K562 (cell line): ENCODE results near the gene ANKRD13D. TPM values are rescaled to one million over a fixed set of nuclear protein-coding genes. Genes with fewer than 3 reads are reported as not detected.

Source experiments
- EP400 ChIP-seq: fragments of 450-650 bp; IDR thresholded peaks from 2 replicates; pipeline ENCODE4 v1.6.1; 2017; ENCODE audit warnings: antibody characterized with exemption, mild to moderate bottlenecking, moderate library complexity
- HMGN3 ChIP-seq: IDR thresholded peaks from 2 replicates; pipeline ENCODE4 v1.6.1; 2011; ENCODE audit warnings: borderline replicate concordance, low read depth, mild to moderate bottlenecking, mixed read lengths, low read length; ENCODE audit not compliant: insufficient read length; ENCODE audit errors: extremely low read depth
- NFXL1 ChIP-seq: fragments of 450-650 bp; formaldehyde crosslinking; IDR thresholded peaks from 2 replicates; pipeline ENCODE4 v1.4.0; 2021; ENCODE audit warnings: mild to moderate bottlenecking
- PML ChIP-seq: IDR thresholded peaks from 2 replicates; pipeline ENCODE4 v1.6.1; 2012; ENCODE audit warnings: low read length, inconsistent platforms
- RNF2 ChIP-seq: sonication (generic); IDR thresholded peaks from 2 replicates; pipeline ENCODE4 v1.6.1; 2016
- TBL1XR1 ChIP-seq, 2 experiments: IDR thresholded peaks; 2 replicates each; pipeline ENCODE4 v1.6.1; 2012; ENCODE audit warnings: improper control_type of control experiment in 2 of 2, low read length in 2 of 2, mild to moderate bottlenecking in 1 of 2
- TRIM28 ChIP-seq: fragments of 450-650 bp; IDR thresholded peaks from 2 replicates; pipeline ENCODE4 v1.6.1; 2017
- ZNF175 ChIP-seq: fragments of 200-800 bp; sonication (Bioruptor generic); IDR thresholded peaks from 2 replicates; pipeline ENCODE4 v1.6.1; 2016; ENCODE audit warnings: low read depth, mild to moderate bottlenecking, missing genetic modification characterization, missing compliant biosample characterization
- ZNF41 ChIP-seq: fragments of 250-450 bp; sonication (Bioruptor Pico); conservative IDR thresholded peaks from 2 replicates; pipeline ENCODE4 v1.4.0; 2020; ENCODE audit warnings: mild to moderate bottlenecking
- ZSCAN32 ChIP-seq: fragments of 450-650 bp; formaldehyde crosslinking; IDR thresholded peaks from 2 replicates; pipeline ENCODE4 v1.4.0; 2020; ENCODE audit warnings: mild to moderate bottlenecking, moderate library complexity
- polyA plus RNA-seq, 8 experiments: library from polyadenylated mRNA; depleted of rRNA in 4 of 8; stranded (reverse) in 5 of 8; unstranded in 3 of 8; fragments of >200 nt; fragmentation: Nextera tagmentation in 2 of 8; fragmentation: Illumina TruSeq in 1 of 8; extraction: Ambion mirVana in 2 of 8; extraction: Trizol in 1 of 8; gene quantifications; 2 replicates each; pipeline versions ENCODE4 v1.2.1 to v1.2.3, GENCODE V29; 2011 to 2014; ENCODE audit warnings: inconsistent platforms in 1 of 8, missing spikeins in 1 of 8
- total RNA-seq, 7 experiments: library from RNA; depleted of rRNA in 6 of 7; stranded (reverse); fragments of >200 nt in 6 of 7; fragmentation: Illumina TruSeq in 2 of 7; extraction: Trizol in 2 of 7; gene quantifications; 2 replicates each; pipeline versions ENCODE4 v1.2.1 to v1.2.3, GENCODE V29; 2011 to 2021; ENCODE audit warnings: low replicate concordance in 1 of 7
- TF ChIP-seq, protein P1 (sequence below): fragments of 200-800 bp; sonication (Bioruptor generic); IDR thresholded peaks from 2 replicates; pipeline ENCODE4 v1.6.1; 2017; ENCODE audit warnings: missing genetic modification characterization, missing compliant biosample characterization
- TF ChIP-seq, protein P2 (sequence below): fragments of 250-450 bp; sonication (Bioruptor Pico); IDR thresholded peaks from 2 replicates; pipeline ENCODE4 v1.4.0; 2020; ENCODE audit warnings: mild to moderate bottlenecking, moderate library complexity, borderline replicate concordance
- TF ChIP-seq, protein P3 (sequence below), 2 experiments: fragments of 450-650 bp; formaldehyde crosslinking in 1 of 2; IDR thresholded peaks; 2 replicates each; pipeline versions ENCODE4 v1.4.0 to v1.6.1; 2014 to 2020; ENCODE audit warnings: mild to moderate bottlenecking in 2 of 2, borderline replicate concordance in 1 of 2, low read depth in 1 of 2

The ANKRD13D gene
- total and polyA plus RNA-seq, 9 of the 15 experiments (the other 6 are each of a cell fraction or from before 2014, with no cell fraction given) = 0.94 to 40.9 (median 22.4) TPM

DNA sequence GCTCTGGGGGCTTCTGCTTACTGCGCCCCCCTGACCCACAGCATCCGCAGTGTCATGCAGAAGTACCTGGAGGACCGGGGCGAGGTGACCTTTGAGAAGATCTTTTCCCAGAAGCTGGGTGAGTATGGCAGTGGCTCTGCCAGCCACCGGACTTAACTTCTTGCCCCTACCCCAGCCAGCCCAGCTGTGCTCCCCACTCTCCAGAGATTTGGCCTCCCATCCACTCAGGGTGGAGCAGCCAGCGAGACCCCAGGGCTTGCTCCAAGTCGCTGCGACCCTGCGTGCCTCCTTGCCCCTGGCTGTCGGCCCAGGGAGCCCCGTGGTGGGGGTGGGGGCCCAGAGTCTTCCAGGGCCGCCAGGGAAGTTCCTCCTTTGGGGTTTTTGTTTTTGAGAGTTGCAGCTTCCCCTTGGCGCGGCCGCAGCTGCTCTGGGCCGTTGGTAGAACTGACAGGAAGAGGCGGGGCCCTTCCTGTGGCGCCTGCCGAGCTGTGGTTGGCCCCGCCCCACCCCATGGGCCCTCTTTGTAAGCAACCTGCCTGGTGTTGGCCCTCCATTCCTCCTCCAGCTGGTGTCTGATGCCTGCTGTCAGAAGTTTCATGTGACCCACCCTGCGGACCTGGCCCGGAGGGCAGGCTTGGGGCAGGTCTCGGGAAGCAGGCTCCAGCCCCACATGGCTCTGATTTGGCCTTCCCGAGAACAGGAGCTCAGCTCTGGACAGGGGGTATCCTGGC is 11.7 kb upstream of the ANKRD13D start (continued):
- TF ChIP-seq ZNF175 = peak; percentile 92
- TF ChIP-seq TBL1XR1 (IDR thresholded peaks at IDR 0.05; ENCODE audit: low read length in 2 of 2) = peak in 1 of 2 experiments; percentile 47; a peak in 1 of 4 replicates
- TF ChIP-seq, protein P1, sequence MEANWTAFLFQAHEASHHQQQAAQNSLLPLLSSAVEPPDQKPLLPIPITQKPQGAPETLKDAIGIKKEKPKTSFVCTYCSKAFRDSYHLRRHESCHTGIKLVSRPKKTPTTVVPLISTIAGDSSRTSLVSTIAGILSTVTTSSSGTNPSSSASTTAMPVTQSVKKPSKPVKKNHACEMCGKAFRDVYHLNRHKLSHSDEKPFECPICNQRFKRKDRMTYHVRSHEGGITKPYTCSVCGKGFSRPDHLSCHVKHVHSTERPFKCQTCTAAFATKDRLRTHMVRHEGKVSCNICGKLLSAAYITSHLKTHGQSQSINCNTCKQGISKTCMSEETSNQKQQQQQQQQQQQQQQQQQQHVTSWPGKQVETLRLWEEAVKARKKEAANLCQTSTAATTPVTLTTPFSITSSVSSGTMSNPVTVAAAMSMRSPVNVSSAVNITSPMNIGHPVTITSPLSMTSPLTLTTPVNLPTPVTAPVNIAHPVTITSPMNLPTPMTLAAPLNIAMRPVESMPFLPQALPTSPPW = peak; percentile 86
- TF ChIP-seq HMGN3 = peak; percentile 55
- TF ChIP-seq, protein P2, sequence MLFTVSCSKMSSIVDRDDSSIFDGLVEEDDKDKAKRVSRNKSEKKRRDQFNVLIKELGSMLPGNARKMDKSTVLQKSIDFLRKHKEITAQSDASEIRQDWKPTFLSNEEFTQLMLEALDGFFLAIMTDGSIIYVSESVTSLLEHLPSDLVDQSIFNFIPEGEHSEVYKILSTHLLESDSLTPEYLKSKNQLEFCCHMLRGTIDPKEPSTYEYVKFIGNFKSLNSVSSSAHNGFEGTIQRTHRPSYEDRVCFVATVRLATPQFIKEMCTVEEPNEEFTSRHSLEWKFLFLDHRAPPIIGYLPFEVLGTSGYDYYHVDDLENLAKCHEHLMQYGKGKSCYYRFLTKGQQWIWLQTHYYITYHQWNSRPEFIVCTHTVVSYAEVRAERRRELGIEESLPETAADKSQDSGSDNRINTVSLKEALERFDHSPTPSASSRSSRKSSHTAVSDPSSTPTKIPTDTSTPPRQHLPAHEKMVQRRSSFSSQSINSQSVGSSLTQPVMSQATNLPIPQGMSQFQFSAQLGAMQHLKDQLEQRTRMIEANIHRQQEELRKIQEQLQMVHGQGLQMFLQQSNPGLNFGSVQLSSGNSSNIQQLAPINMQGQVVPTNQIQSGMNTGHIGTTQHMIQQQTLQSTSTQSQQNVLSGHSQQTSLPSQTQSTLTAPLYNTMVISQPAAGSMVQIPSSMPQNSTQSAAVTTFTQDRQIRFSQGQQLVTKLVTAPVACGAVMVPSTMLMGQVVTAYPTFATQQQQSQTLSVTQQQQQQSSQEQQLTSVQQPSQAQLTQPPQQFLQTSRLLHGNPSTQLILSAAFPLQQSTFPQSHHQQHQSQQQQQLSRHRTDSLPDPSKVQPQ (CRISPR knock-in tag) = no peak; the same call in 1 of the 2 replicates
- TF ChIP-seq PML = peak; percentile 59; the same call in 1 of the 2 replicates
- peak; percentile 45; the same call in 1 of the 2 replicates for TF ChIP-seq ZNF41 (CRISPR knock-in tag)
- no peak for TF ChIP-seq TRIM28
- TF ChIP-seq NFXL1 = 0 out of 2 replicates have a peak, but pooled peaks have one; percentile 75
- peak; percentile 84 for TF ChIP-seq EP400
- TF ChIP-seq, protein P3, sequence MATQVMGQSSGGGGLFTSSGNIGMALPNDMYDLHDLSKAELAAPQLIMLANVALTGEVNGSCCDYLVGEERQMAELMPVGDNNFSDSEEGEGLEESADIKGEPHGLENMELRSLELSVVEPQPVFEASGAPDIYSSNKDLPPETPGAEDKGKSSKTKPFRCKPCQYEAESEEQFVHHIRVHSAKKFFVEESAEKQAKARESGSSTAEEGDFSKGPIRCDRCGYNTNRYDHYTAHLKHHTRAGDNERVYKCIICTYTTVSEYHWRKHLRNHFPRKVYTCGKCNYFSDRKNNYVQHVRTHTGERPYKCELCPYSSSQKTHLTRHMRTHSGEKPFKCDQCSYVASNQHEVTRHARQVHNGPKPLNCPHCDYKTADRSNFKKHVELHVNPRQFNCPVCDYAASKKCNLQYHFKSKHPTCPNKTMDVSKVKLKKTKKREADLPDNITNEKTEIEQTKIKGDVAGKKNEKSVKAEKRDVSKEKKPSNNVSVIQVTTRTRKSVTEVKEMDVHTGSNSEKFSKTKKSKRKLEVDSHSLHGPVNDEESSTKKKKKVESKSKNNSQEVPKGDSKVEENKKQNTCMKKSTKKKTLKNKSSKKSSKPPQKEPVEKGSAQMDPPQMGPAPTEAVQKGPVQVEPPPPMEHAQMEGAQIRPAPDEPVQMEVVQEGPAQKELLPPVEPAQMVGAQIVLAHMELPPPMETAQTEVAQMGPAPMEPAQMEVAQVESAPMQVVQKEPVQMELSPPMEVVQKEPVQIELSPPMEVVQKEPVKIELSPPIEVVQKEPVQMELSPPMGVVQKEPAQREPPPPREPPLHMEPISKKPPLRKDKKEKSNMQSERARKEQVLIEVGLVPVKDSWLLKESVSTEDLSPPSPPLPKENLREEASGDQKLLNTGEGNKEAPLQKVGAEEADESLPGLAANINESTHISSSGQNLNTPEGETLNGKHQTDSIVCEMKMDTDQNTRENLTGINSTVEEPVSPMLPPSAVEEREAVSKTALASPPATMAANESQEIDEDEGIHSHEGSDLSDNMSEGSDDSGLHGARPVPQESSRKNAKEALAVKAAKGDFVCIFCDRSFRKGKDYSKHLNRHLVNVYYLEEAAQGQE (IDR thresholded peaks at IDR 0.05; ENCODE audit: borderline replicate concordance) = no peak
- TF ChIP-seq, protein P3 (CRISPR knock-in tag; IDR thresholded peaks at IDR 0.05; ENCODE audit: low read depth) = 0 out of 2 replicates have a peak, but pooled peaks have one; percentile 39
- TF ChIP-seq ZSCAN32 (CRISPR knock-in tag) = no peak
- peak; percentile 74; the same call in 1 of the 2 replicates for TF ChIP-seq RNF2
